SK-N-SH (cell line): ENCODE data around the gene ATP13A3. TPM values are rescaled to one million over a fixed set of nuclear protein-coding genes. Genes with fewer than 3 reads are reported as not detected.

Source experiments
- CTCF ChIA-PET: fragments of 300-600, 350-600 bp; formaldehyde crosslinking; extraction: SDS; loops from one replicate; lab custom pipeline; 2021; lab: Yijun Ruan, JAX
- POLR2A ChIA-PET: fragments of 350-600 bp; sonication (Branson Sonifier 250); formaldehyde crosslinking; extraction: SDS; loops from one replicate; lab custom pipeline; 2020; ENCODE audit warnings: antibody characterized with exemption, inconsistent platforms; lab: Yijun Ruan, JAX
- DNase-seq: peaks from one replicate; pipeline ENCODE4 v3.0.0; 2012
- H2AFZ ChIP-seq: fragments of 200-600 bp; sonication (generic); 2 replicates; pipeline ENCODE4 v1.8.1; 2016; ENCODE audit warnings: antibody characterized with exemption, mild to moderate bottlenecking, low read depth
- H3F3A ChIP-seq: fragments of 200-600 bp; sonication (generic); replicated peaks from 2 replicates; pipeline ENCODE3; 2016; ENCODE audit warnings: antibody characterized with exemption, mild to moderate bottlenecking; ENCODE audit not compliant: insufficient read depth
- H3K27ac ChIP-seq, 2 experiments: fragments of 200-500 bp in 1 of 2; fragments of 200-600 bp in 1 of 2; sonication (Bioruptor generic) in 1 of 2; sonication (generic), shearing (Covaris generic) in 1 of 2; 2 replicates each; pipeline versions ENCODE4 v1.5.1 to v1.6.1; 2014 to 2016; ENCODE audit warnings: low read depth in 2 of 2, inconsistent platforms in 1 of 2, low read length in 1 of 2, mild to moderate bottlenecking in 1 of 2, mixed read lengths in 1 of 2
- H3K27me3 ChIP-seq: fragments of 200-600 bp; sonication (generic), shearing (Covaris generic); 2 replicates; pipeline ENCODE4 v1.6.1; 2016; ENCODE audit warnings: mixed run types; ENCODE audit not compliant: insufficient read depth
- H3K36me3 ChIP-seq, 2 experiments: fragments of 200-500 bp in 1 of 2; fragments of 200-600 bp in 1 of 2; sonication (Bioruptor generic) in 1 of 2; sonication (generic) in 1 of 2; replicated peaks in 1 of 2; 2 replicates each; pipeline versions ENCODE3 to v1.5.1; 2014 to 2016; ENCODE audit warnings: low read length in 1 of 2, mild to moderate bottlenecking in 1 of 2; ENCODE audit not compliant: insufficient read depth in 2 of 2, control insufficient read depth in 1 of 2
- H3K4me1 ChIP-seq, 2 experiments: fragments of 200-500 bp in 1 of 2; fragments of 200-600 bp in 1 of 2; sonication (Bioruptor generic) in 1 of 2; sonication (generic), shearing (Covaris generic) in 1 of 2; 2 replicates each; pipeline versions ENCODE4 v1.5.1 to v1.6.1; 2014 to 2016; ENCODE audit warnings: low read depth in 1 of 2, low read length in 1 of 2, mixed run types in 1 of 2; ENCODE audit not compliant: insufficient read depth in 2 of 2, control insufficient read depth in 1 of 2
- H3K4me2 ChIP-seq: fragments of 200-600 bp; sonication (generic), shearing (Covaris generic); 2 replicates; pipeline ENCODE4 v1.6.1; 2017; ENCODE audit warnings: mixed run types
- H3K4me3 ChIP-seq, 2 experiments: fragments of 200-500 bp in 1 of 2; fragments of 200-600 bp in 1 of 2; sonication (Bioruptor generic) in 1 of 2; sonication (generic), shearing (Covaris generic) in 1 of 2; 2 replicates each; pipeline versions ENCODE4 v1.5.1 to v1.8.1; 2014 to 2016; ENCODE audit warnings: low read depth in 2 of 2, inconsistent platforms in 1 of 2, low read length in 1 of 2, mild to moderate bottlenecking in 1 of 2, mixed read lengths in 1 of 2, moderate library complexity in 1 of 2
- H3K79me2 ChIP-seq: fragments of 200-600 bp; sonication (generic); 2 replicates; pipeline ENCODE4 v1.8.1; 2017; ENCODE audit warnings: mild to moderate bottlenecking; ENCODE audit not compliant: insufficient read depth
- H3K9ac ChIP-seq: fragments of 200-600 bp; sonication (generic); 2 replicates; pipeline ENCODE4 v1.6.1; 2017; ENCODE audit warnings: mixed run types
- H3K9me2 ChIP-seq: fragments of 200-600 bp; sonication (generic); 2 replicates; pipeline ENCODE4 v1.6.1; 2017; ENCODE audit warnings: mixed run types
- H3K9me3 ChIP-seq: fragments of 200-600 bp; sonication (generic); 2 replicates; pipeline ENCODE4 v1.6.1; 2017; ENCODE audit warnings: mixed run types, mild to moderate bottlenecking, moderate library complexity
- H4K20me1 ChIP-seq: fragments of 200-600 bp; sonication (generic); 2 replicates; pipeline ENCODE4 v1.6.1; 2017; ENCODE audit warnings: mild to moderate bottlenecking, mixed run types; ENCODE audit not compliant: insufficient read depth
- CHD2 ChIP-seq: fragments of 150-350 bp; IDR thresholded peaks from 2 replicates; pipeline ENCODE4 v1.6.1; 2018; ENCODE audit warnings: low read length; ENCODE audit not compliant: partially characterized antibody
- CTCF ChIP-seq: fragments of 200-600 bp; sonication (generic); IDR thresholded peaks from 2 replicates; pipeline ENCODE4 v1.6.1; 2017; ENCODE audit warnings: antibody characterized with exemption, mild to moderate bottlenecking, moderate library complexity
- ELF1 ChIP-seq: IDR thresholded peaks from 2 replicates; pipeline ENCODE4 v1.4.0; 2012
- EP300 ChIP-seq, 2 experiments: IDR thresholded peaks; 2 replicates each; pipeline versions ENCODE4 v1.4.0 to v1.6.1; 2012; ENCODE audit warnings: borderline replicate concordance in 1 of 2, low read depth in 1 of 2, low read length in 1 of 2
- FOSL2 ChIP-seq: IDR thresholded peaks from 2 replicates; pipeline ENCODE4 v1.4.0; 2012; ENCODE audit warnings: low read depth, mild to moderate bottlenecking, moderate library complexity, borderline replicate concordance
- FOXJ3 ChIP-seq: sonication (generic); formaldehyde crosslinking; IDR thresholded peaks from 2 replicates; pipeline ENCODE4 v1.5.1; 2020; ENCODE audit warnings: mild to moderate bottlenecking, missing genetic modification reagents
- FOXM1 ChIP-seq: IDR thresholded peaks from 2 replicates; pipeline ENCODE4 v1.4.0; 2012; ENCODE audit warnings: low read depth, mild to moderate bottlenecking
- GABPA ChIP-seq: IDR thresholded peaks from 2 replicates; pipeline ENCODE4 v1.4.0; 2012; ENCODE audit warnings: low read depth, mild to moderate bottlenecking
- GATA2 ChIP-seq: sonication (generic); formaldehyde crosslinking; IDR thresholded peaks from 2 replicates; pipeline ENCODE4 v1.5.0; 2020; ENCODE audit warnings: mild to moderate bottlenecking, missing genetic modification reagents
- JUND ChIP-seq: IDR thresholded peaks from 2 replicates; pipeline ENCODE4 v1.4.0; 2012
- MAX ChIP-seq: IDR thresholded peaks from 2 replicates; pipeline ENCODE4 v1.4.0; 2012; ENCODE audit warnings: low read depth
- MEF2A ChIP-seq: IDR thresholded peaks from 2 replicates; pipeline ENCODE4 v1.4.0; 2012; ENCODE audit warnings: low read depth, borderline replicate concordance
- MXI1 ChIP-seq: IDR thresholded peaks from 2 replicates; pipeline ENCODE4 v1.6.1; 2012; ENCODE audit warnings: mild to moderate bottlenecking, low read depth, low read length, improper control_type of control experiment
- PBX3 ChIP-seq: IDR thresholded peaks from 2 replicates; pipeline ENCODE4; 2012
- RAD21 ChIP-seq: IDR thresholded peaks from 2 replicates; pipeline ENCODE4 v1.6.1; 2012; ENCODE audit warnings: mild to moderate bottlenecking, low read length
- RFX5 ChIP-seq: IDR thresholded peaks from 2 replicates; pipeline ENCODE4 v1.6.1; 2012; ENCODE audit warnings: mild to moderate bottlenecking, improper control_type of control experiment, low read length
- RXRA ChIP-seq: IDR thresholded peaks from 2 replicates; pipeline ENCODE4 v1.4.0; 2012; ENCODE audit warnings: low read depth, mild to moderate bottlenecking, borderline replicate concordance
- TAF1 ChIP-seq: IDR thresholded peaks from 2 replicates; pipeline ENCODE4 v1.6.1; 2012; ENCODE audit warnings: low read depth, mild to moderate bottlenecking, low read length, moderate library complexity, borderline replicate concordance
- TCF12 ChIP-seq: IDR thresholded peaks from 2 replicates; pipeline ENCODE4 v1.4.0; 2012
- WGBS: methylation state at CpG from one replicate; pipeline ENCODE4 v1.1.6; 2017; ENCODE audit warnings: low lambda C conversion rate; 5-methylcytosine and 5-hydroxymethylcytosine counted together
- polyA plus RNA-seq, 3 experiments: library from polyadenylated mRNA; depleted of rRNA; stranded (reverse); fragments of >200 nt; gene quantifications; 2 replicates each; pipeline ENCODE4 v1.2.3, GENCODE V29; 2012
- TF ChIP-seq, protein P1 (sequence below): fragments of 150-350 bp; IDR thresholded peaks from 2 replicates; pipeline ENCODE4 v1.6.1; 2016; ENCODE audit warnings: mild to moderate bottlenecking, low read depth, low read length

Gene ATP13A3
- polyA plus RNA-seq, 1 of the 3 experiments (the other 2 are of a cell fraction), result 48.2 TPM

DNA sequence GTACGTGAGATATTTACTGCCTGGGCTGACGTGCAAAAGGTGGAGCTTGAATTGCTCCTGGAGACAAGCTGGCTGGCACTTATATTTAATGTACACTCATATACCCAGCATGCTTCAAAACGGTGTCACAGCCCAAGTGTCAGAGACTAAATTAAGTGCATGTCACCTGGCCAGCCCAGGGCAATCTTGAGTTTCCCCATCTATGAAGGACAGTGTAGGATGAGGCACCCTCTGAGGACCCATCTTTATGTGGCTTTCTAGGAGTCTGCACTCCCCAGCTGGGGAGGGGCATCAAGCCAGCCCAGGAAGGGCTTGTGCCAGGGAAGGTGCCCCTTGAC, 122.5 kb downstream of the ATP13A3 start (continued):
- TF ChIP-seq CTCF (no peak), RAD21 (no peak), PBX3 (no peak), RXRA (no peak), MXI1 (no peak), MAX (no peak), RFX5 (no peak), FOSL2 (no peak), MEF2A (no peak), GATA2 (CRISPR knock-in tag) (no peak), ELF1 (no peak), CHD2 (no peak), GABPA (no peak), FOXM1 (no peak), FOXJ3 (CRISPR knock-in tag) (no peak)
- TF ChIP-seq, protein P1, sequence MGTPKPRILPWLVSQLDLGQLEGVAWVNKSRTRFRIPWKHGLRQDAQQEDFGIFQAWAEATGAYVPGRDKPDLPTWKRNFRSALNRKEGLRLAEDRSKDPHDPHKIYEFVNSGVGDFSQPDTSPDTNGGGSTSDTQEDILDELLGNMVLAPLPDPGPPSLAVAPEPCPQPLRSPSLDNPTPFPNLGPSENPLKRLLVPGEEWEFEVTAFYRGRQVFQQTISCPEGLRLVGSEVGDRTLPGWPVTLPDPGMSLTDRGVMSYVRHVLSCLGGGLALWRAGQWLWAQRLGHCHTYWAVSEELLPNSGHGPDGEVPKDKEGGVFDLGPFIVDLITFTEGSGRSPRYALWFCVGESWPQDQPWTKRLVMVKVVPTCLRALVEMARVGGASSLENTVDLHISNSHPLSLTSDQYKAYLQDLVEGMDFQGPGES, result no peak
- TF ChIP-seq, all 33 proteins: peak for 0

DNA sequence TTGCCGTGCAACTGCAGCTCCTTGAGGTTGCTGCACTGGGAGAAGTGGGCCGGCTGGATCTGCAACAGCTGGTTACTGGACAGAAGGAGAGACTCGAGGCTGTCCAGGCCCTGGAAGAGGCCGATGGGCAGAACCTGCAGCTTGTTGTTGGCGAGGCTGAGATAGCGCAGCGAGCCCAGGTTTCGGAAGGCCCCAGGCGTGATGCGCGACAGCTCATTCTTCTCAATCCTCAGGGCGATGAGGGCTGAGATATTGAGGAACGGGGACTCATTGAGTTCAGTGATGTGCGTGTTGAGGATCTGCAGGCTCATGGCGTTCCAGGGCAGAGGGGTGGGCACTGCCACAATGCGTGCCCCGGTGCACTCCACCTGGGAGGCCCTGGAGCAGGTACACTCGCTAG, 126.2 kb downstream of the ATP13A3 start:
- Histone ChIP-seq H3K4me2 (no peak overlapping the region), H3K27me3 (peaks cover 16% of the 10 kb centered on the region; the same call in 1 of the 2 replicates), H3K4me1 (peaks cover 11 to 18% of the 10 kb centered on the region in 2 experiments; a peak in 3 of 4 replicates), H3K79me2 (no peaks in the 10 kb centered on the region), H3K36me3 (no peaks in the 10 kb centered on the region), H3F3A (no peaks in the 10 kb centered on the region), H3K9me2 (no peaks in the 10 kb centered on the region), H3K9ac (no peak overlapping the region), H3K4me3 (no peak overlapping the region), H3K9me3 (no peaks in the 10 kb centered on the region), H3K27ac (no peak overlapping the region), H2AFZ (no peak overlapping the region), H4K20me1 (no peaks in the 10 kb centered on the region)
- DNase-seq, result no peak
- ChIA-PET CTCF (interaction anchor here (0.7 to 2.7 kb wide), 4 partner anchors 8 to 27 kb away, joined by 4 to 17 read pairs (median 8); no protein-coding TSS in a partner anchor), POLR2A (no interaction called here)
- WGBS, result 86% methylated on average over 17 of the region's 18 CpGs
- no peak for TF ChIP-seq FOSL2
- TF ChIP-seq, protein P1, result no peak
- no peak for TF ChIP-seq EP300 (IDR thresholded peaks at IDR 0.05; ENCODE audit: borderline replicate concordance in 1 of 2, low read depth in 1 of 2, low read length in 1 of 2)
- no peak for TF ChIP-seq GATA2 (CRISPR knock-in tag)
- no peak for TF ChIP-seq MAX
- no peak for TF ChIP-seq PBX3
- TF ChIP-seq MEF2A, result no peak
- no peak for TF ChIP-seq GABPA
- TF ChIP-seq JUND, result no peak
- TF ChIP-seq MXI1, result no peak
- no peak for TF ChIP-seq CTCF
- no peak for TF ChIP-seq TCF12
- no peak for TF ChIP-seq FOXJ3 (CRISPR knock-in tag)
- TF ChIP-seq TAF1, result no peak
- TF ChIP-seq ELF1, result no peak
- TF ChIP-seq RXRA, result no peak
